ENCODE measurements around the gene ZSWIM4. TPM values are rescaled to one million over a fixed set of nuclear protein-coding genes. Genes with fewer than 3 reads are reported as not detected.

The ZSWIM4 gene
- polyA plus RNA-seq, 2 of the 4 experiments (the other 2 are of a cell fraction) = 1.6 to 3.4 TPM

Small RNAs within 50 kb of the gene (small RNA-seq; reads per million reads assigned to genes)
- gene MIR181C = 3.6 to 467 (median 330) reads per million in 6 experiments
- gene MIR181D = 9.9 to 1,585 (median 1,058) reads per million in 6 experiments
- gene RN7SL619P = 0 reads per million in 6 experiments

Other genes with a start within 250 kb of the ZSWIM4 start
- gene MRI1, start 30.9 kb upstream of the ZSWIM4 start, polyA plus RNA-seq (2011; rRNA removed) = 12.2 and 12.6 TPM in 2 replicates
- 14.5 to 16.2 TPM (median 15.9 TPM) in 3 replicates for gene MRI1, start 30.9 kb upstream of the ZSWIM4 start, polyA plus RNA-seq (2017; fragmentation: RNase III; extraction: RNeasy Plus Mini Kit Qiagen cat#74134 plus additional on column Dnase treatment)
- gene C19orf53, start 21.0 kb upstream of the ZSWIM4 start, polyA plus RNA-seq (2011; rRNA removed) = 105 and 131 TPM in 2 replicates
- 143 to 146 TPM (median 144 TPM) in 3 replicates for gene C19orf53, start 21.0 kb upstream of the ZSWIM4 start, polyA plus RNA-seq (2017; fragmentation: RNase III; extraction: RNeasy Plus Mini Kit Qiagen cat#74134 plus additional on column Dnase treatment)
- 0.31 and 0.53 TPM in 2 replicates for gene NANOS3, start 81.7 kb downstream of the ZSWIM4 start, polyA plus RNA-seq (2011; rRNA removed)
- 0.78 to 1.2 TPM (median 1.1 TPM) in 3 replicates for gene NANOS3, start 81.7 kb downstream of the ZSWIM4 start, polyA plus RNA-seq (2017; fragmentation: RNase III; extraction: RNeasy Plus Mini Kit Qiagen cat#74134 plus additional on column Dnase treatment)
- 0.09 and 0.12 TPM in 2 replicates for gene BRME1, start 110.7 kb downstream of the ZSWIM4 start, polyA plus RNA-seq (2011; rRNA removed)
- gene BRME1, start 110.7 kb downstream of the ZSWIM4 start, polyA plus RNA-seq (2017; fragmentation: RNase III; extraction: RNeasy Plus Mini Kit Qiagen cat#74134 plus additional on column Dnase treatment) = 1.1 to 2.3 TPM (median 1.2 TPM) in 3 replicates
- 4.7 and 4.8 TPM in 2 replicates for gene CC2D1A, start 110.8 kb downstream of the ZSWIM4 start, polyA plus RNA-seq (2011; rRNA removed)
- 13.9 to 15.3 TPM (median 14.0 TPM) in 3 replicates for gene CC2D1A, start 110.8 kb downstream of the ZSWIM4 start, polyA plus RNA-seq (2017; fragmentation: RNase III; extraction: RNeasy Plus Mini Kit Qiagen cat#74134 plus additional on column Dnase treatment)
- gene PODNL1, start 143.0 kb downstream of the ZSWIM4 start, polyA plus RNA-seq (2011; rRNA removed) = 0.50 and 0.79 TPM in 2 replicates
- 1.1 to 1.8 TPM (median 1.3 TPM) in 3 replicates for gene PODNL1, start 143.0 kb downstream of the ZSWIM4 start, polyA plus RNA-seq (2017; fragmentation: RNase III; extraction: RNeasy Plus Mini Kit Qiagen cat#74134 plus additional on column Dnase treatment)
- 6.9 and 10.2 TPM in 2 replicates for gene DCAF15, start 157.1 kb downstream of the ZSWIM4 start, polyA plus RNA-seq (2011; rRNA removed)
- 21.1 to 23.0 TPM (median 21.5 TPM) in 3 replicates for gene DCAF15, start 157.1 kb downstream of the ZSWIM4 start, polyA plus RNA-seq (2017; fragmentation: RNase III; extraction: RNeasy Plus Mini Kit Qiagen cat#74134 plus additional on column Dnase treatment)
- gene RFX1, start 210.9 kb downstream of the ZSWIM4 start, polyA plus RNA-seq (2011; rRNA removed) = 0.57 and 0.79 TPM in 2 replicates
- 4.9 to 5.4 TPM (median 4.9 TPM) in 3 replicates for gene RFX1, start 210.9 kb downstream of the ZSWIM4 start, polyA plus RNA-seq (2017; fragmentation: RNase III; extraction: RNeasy Plus Mini Kit Qiagen cat#74134 plus additional on column Dnase treatment)
- gene RLN3, start 232.7 kb downstream of the ZSWIM4 start, polyA plus RNA-seq (2011; rRNA removed) = not detected in 2 replicates
- gene RLN3, start 232.7 kb downstream of the ZSWIM4 start, polyA plus RNA-seq (2017; fragmentation: RNase III; extraction: RNeasy Plus Mini Kit Qiagen cat#74134 plus additional on column Dnase treatment) = not detected in 3 replicates
- 3.0 and 3.1 TPM in 2 replicates for gene IL27RA, start 236.3 kb downstream of the ZSWIM4 start, polyA plus RNA-seq (2011; rRNA removed)
- gene IL27RA, start 236.3 kb downstream of the ZSWIM4 start, polyA plus RNA-seq (2017; fragmentation: RNase III; extraction: RNeasy Plus Mini Kit Qiagen cat#74134 plus additional on column Dnase treatment) = 4.0 to 4.6 TPM (median 4.5 TPM) in 3 replicates

All from A549 (cell line).